ENCODE measurements around the gene GCNT1.

GRCh38 chr9:76516350-76516749, 57.4 kb downstream of the GCNT1 start:
- TF ChIP-seq CTCF (IDR thresholded peaks at IDR 0.05) (no peak), POLR2A (IDR thresholded peaks at IDR 0.05) (no peak)

All from ovary (tissue), 3 donors.